CD4-positive, alpha-beta T cell treated with Interleukin-15 for 4 hours (primary cell): Measurements from ENCODE around the gene WDR41.
A peak's percentile ranks its signal among the peaks of the same experiment; 100 is the strongest.
"Not testable (repeated sequence)": the region's sequence is repeated elsewhere in the genome, so short reads cannot be mapped to it uniquely, and the experiment has no call there.

Experiments used
- DNase-seq: peaks from one replicate; pipeline ENCODE4 v3.0.0-alpha.2; 2020; ENCODE audit warnings: low spot score

WDR41 gene, protein sequence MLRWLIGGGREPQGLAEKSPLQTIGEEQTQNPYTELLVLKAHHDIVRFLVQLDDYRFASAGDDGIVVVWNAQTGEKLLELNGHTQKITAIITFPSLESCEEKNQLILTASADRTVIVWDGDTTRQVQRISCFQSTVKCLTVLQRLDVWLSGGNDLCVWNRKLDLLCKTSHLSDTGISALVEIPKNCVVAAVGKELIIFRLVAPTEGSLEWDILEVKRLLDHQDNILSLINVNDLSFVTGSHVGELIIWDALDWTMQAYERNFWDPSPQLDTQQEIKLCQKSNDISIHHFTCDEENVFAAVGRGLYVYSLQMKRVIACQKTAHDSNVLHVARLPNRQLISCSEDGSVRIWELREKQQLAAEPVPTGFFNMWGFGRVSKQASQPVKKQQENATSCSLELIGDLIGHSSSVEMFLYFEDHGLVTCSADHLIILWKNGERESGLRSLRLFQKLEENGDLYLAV

DNA sequence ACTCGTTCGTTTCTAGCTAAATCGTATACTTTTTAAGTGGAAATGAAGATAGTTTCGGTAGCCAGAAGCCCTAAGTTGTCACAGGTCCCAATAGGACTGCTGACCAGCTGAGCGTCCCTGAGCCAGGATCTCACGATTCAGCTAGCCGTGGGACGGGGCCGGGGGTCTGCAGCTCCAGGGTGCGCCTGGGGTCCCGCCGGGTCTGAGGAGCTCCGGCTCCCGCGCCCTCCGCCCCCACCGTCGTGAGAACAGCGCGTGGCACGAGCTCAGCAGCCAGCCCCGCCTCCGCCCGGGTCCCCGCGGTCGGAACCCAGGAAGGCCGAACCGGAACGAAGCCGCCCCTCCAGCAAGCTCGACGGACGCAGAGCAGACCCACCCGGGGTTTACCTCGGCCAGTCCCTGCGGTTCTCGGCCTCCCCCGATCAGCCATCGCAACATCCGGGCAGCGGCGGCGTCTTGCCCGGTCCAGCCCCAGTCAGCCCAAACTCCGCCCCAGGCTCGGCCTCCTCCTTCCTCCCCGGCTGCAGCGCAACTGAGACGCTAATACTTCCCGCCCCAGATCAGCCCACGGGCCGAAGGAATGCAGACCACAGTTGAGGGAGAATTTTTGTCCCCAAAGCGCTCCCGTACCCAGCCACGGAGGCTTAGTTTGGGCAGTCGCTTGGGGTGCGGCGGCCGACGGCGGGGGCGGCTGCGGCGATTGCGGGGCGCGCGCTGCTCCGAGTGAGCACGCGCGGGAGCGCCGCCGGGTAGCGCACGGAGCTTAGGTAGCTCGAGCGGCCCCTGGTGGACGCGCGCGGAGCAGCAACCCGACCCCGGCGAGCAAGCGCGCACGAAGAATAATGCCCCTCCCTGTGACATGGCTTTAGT lies at the start of gene WDR41:
Gene WDR41 (minus strand): TSS at position 534 of the 870 bp plus-strand sequence. CDS start 96 bp downstream, at position 438.
- DNase-seq: peak; percentile 85

DNA sequence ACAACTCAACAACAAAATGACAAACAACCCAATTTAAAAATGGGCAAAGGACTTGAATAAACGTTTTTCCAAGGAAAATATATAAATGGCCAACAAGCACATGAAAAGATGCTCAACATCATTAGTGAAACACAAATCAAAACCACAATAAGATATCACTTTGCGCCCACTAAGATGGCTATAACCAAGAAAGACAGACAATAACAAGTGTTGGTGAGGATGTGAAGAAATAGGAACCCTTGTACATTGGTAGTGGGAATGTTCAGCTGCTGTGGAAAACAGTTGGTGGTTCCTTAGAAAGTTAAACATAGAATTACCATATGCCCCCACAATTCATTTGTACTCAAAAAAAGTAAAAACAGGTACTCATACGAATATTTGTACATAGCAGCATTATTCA lies 39.2 kb upstream of the WDR41 start:
- DNase-seq: no peak

DNA sequence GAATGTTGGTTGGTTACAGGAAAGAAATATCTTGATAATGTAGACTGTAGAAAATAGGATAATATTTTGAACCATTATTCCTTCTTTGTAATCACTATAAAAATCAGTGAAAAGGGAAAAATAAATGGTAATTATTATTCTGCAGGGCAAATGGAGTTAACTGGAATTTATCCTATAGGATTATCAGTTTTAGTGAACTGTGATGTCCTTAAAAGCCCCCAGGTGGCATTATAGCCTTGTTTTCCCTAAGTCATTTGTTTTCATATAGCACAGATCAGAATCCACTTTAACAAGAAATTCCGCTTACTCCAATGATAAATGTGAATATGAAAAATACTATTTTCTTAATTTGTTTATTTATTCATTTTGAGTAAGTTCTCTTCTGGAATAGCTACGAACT lies 26.2 kb upstream of the WDR41 start:
- no peak for DNase-seq

DNA sequence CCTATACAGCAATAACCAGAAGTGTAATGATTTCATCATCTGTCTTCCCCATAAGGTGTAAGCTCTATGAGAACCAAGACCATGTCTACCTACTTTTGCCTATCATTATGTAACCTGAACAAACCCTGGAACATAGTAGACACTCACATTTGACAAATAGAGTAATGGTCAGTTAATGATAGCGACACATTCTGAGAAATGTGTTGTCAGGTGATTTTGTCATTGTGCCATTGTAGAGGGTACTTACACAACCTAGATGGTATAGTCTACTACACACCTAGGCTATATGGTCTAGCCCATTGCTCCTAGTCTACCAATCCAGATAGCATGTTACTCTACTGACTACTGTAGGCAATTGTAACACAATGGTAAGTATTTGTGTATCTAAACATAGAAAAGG lies 22.3 kb upstream of the WDR41 start:
- DNase-seq: no peak

DNA sequence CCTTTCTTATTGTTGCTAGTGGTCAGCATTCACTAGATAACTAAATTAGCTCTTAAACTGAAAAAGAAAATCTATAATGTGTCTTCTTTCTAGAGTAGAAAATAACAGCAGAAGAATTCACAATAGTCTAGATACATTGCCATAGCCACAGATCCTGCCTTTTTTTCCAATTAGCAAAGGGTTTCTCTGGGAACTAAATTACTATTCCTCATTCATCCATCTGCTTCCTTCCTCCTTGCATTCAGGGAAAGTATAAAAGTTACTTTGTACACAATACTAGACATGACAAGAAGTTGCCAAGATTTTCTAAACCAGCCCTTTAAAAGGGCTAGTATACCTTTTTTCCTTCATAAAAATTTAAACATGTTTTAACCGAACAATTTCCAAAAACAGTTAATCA lies 21.2 kb upstream of the WDR41 start:
- no peak for DNase-seq

DNA sequence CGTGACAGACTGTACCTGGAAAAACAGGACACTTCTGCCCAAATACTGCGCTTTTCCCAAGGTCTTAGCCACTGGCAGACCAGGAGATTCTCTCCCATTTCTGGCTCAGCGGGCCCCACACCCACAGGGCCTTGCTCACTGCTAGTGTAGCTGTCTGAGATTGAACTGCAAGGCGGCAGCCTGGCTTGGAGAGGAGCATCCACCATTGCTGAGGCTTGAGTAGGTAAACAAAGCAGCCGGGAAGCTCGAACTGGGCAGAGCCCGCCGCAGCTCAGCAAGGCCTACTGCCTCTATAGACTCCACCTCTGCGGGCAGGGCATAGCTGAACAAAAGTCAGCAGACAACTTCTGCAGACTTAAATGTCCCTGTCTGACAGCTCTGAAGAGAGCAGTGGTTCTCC lies 9.0 kb upstream of the WDR41 start:
- not testable (repeated sequence) for DNase-seq

DNA sequence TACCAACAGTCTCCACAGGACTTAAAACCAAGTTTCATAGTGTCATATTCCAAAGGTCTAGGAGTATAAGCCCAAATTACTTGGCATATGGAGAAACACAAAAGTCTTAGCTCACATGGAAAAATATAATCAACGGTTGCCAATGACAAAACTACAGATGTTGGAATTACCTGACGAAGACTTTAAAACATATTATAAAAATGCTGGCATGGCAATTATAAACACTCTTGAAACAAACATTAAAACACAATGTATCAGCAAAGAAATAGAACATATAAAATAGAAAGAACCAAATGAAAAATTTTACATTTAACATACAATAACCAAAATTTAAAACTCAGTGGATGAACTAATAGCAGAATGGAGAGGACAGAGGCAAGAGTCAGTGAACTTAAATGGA lies 7.9 kb upstream of the WDR41 start:
- no peak for DNase-seq

DNA sequence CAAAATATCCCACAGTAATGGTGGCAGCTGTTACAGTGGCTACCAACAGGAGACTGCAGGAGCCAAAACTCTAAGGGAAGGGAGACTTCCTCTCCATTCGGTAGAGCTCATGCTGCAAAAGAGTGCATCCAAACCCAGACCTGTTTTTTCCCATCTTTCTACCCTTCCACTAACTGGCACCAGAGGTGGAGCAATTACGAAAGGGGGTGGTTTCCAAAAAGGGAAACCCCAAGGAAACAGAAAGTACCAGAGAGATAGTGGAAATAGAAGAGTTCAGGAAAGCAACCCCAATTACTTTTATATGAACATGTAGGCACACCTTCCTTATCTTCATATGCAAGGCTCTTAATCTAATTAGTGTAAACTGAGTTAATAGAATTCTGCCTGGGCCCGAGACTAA lies 7.3 kb upstream of the WDR41 start:
- no peak for DNase-seq

DNA sequence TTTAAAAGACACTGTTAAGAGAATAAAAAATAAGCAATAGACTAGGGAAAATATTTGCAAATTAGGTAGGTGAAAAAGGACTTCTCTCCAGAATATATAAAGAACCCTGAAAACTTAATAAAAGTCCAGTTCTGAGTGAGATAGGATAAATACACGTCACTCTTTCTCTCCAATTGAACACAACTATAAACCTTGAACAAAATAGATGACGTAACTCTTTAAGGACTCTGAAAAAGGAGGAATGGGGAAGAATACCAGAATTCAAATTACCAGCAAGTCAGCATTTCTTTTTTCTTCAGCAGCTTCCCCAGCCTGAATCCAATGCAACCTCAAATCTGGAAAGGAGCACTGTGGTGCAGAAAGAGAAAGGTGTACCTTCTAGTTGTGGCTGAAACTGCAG lies 6.8 kb upstream of the WDR41 start:
- DNase-seq: no peak

DNA sequence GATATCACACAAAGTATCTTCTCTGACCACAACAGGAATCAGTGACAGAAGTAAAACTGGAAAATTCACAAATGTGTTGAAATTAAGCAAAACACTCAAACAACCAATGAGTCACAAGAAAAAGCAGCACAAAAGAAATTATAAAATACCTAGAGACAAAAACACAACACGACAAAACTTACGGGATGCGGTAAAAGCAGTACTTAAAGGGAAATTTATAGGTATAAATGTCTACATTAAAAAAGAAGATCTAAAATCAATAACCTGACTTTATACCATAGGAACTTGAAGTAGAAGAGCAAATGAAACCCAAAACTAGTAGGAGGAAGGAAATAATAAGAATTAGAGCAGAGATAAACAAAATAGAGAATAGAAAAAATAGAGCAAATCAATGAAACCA lies 2.8 kb upstream of the WDR41 start:
- no peak for DNase-seq

DNA sequence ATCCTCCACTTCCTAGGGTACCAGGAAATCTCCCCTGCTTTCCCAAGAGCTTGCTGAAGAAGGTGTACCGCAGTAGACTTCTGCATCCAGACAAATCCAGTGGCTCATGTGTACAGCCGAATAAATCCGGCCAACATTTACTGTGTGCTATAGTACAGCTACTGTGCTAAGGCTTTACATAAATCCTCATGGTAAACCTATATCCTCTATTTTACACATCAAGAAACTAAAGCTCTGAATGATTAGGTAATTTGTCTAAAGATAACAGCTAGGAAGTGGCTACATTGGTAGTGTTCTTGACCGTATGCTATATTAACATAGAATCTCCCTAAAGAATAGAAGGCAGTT lies 511 bp upstream of the WDR41 start:
- DNase-seq: no peak

DNA sequence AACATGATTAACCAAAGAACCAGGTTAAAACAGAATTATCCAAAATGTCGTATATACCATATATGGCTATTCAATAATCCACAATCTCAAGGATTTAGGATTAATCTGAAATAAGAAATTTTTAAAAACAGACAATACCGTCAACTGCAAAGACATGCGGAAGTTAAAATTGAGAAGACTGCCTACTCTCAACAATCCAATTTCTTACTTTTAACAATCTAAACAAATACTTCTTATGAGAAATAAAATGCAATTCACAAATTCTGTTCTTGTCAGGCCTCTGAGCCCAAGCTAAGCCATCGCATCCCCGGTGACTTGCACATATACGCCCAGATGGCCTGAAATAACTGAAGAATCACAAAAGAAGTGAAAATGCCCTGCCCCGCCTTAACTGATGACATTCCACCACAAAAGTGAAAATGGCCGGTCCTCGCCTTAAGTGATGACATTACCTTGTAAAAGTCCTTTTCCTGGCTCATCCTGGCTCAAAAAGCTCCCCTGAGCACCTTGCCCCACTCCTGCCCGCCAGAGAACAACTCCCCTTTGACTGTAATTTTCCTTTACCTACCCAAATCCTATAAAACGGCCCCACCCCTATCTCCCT lies 1.3 kb downstream of the WDR41 start:
- DNase-seq: not testable (repeated sequence)

DNA sequence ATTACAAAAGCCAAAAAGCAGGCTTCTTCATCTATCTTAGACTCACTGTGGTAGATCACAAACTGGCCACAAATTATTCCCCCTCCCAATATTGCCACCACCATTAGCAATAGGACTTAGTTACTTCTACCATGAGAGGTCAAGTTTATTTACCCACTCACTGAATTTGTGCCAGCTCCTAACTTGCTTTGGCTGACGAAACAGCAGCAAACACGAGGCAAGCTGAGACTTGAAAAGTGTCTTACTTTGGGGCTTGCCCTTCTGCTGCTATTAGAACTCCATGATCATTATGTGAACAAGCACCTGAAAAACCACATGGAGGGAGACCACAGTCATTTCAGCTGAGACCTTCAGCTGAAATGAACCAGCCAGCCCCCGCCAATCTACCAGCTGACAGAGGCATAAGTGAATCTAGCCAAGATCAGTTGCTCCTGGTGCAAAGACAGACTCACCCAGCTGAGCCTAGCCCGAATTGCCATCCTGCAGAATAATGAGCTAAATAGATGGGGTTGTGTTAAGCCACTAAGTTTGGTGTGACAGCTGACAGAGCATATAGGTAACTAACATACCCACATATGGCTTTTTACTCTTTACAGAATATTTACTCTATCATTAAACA lies 5.7 kb downstream of the WDR41 start:
- no peak for DNase-seq

DNA sequence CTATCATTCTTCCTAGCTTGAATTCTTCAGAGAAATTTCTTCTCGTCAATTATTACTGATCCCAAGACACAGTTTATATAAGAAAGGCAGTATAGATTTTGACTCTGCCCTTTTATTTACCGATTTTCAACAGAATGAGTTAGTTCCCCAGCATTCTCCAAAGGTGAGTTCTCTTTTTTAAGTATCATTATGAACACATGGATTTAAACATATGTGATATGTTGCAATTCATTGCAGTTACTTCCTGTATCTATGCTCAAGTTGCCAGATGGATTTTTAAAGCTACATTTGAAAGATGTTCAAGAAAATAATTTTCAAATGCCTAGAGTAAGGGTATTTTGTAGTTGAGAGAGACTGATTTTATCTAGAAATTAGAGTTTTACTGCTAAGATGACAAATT lies 8.4 kb downstream of the WDR41 start:
- no peak for DNase-seq

DNA sequence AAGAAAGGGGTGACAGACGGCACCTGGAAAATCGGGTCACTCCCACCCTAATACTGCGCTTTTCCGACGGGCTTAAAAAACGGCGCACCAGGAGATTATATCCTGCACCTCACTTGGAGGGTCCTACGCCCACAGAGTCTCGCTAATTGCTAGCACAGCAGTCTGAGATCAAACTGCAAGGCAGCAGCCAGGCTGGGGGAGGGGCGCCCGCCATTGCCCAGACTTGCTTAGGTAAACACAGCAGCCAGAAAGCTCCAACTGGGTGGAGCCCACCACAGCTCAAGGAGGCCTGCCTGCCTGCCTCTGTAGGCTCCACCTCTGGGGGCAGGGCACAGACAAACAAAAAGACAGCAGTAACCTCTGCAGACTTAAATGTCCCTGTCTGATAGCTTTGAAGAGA lies 17.1 kb downstream of the WDR41 start:
- not testable (repeated sequence) for DNase-seq

DNA sequence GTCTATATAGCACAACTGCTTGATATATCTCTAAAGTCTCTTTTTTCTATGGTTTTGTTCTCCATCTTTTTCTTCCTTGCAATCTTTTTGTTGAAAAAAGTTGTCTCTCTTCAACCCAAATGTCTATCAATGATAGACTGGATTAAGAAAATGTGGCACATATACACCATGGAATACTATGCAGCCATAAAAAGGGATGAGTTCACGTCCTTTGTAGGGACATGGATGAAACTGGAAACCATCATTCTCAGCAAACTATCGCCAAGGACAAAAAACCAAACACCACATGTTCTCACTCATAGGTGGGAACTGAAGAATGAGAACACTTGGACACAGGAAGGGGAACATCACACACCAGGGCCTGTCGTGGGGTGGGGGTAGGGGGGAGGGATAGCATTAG lies 23.2 kb downstream of the WDR41 start:
- not testable (repeated sequence) for DNase-seq

DNA sequence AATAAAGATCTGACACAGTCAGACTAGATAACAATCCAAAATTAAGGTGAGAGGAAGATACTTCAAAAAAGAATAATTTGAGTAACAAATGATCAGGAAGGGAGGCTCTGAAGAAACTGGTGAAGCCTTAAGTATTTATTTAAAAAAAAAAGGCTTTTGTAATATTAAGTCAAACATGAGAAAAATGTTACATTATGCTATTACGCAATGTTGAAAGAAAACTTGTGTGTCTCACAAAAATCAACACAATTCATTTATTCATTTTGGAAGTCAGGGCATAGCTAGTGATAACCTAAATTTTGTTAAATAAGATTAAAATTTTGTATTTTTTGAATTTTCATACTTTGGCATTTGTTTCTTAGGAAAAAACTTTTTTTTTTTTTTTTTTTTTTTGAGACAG lies 28.2 kb downstream of the WDR41 start:
- DNase-seq: no peak

DNA sequence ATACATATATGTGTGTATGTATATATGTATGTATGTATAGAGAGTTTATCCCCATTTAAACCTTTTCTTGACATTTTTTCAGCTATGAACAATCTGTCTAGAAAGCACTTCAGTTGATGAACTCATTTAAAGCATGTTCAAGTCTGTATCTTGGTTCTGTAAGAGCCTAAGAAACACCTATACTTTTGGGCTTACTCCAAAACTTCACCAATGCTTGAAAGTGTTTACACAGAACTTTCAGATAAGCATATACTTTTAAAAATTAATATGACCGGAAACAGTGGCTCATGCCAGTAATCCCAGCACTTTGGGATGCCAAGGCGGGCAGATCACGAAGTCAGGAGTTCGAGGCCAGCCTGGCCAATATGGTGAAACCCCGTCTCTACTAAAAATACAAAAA lies 30.8 kb downstream of the WDR41 start:
- no peak for DNase-seq

DNA sequence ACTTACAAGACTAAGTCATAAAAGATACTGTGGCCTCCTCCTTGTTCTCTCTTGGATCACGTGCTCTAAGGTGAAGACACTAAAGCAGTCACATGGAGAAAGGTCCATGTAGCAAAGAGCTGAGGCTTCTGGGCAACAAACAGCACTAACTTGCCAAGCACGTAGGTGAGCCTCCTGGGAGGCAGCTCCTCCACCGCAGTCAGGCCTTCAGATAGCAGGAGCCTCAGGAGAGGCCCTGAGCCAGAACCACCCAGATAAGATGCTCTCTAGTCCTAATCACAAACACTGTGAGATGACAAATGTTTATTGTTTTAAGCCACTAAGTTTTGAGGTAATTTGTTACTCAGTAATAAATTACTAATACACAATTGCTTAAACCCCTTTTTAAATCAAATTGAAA lies 38.0 kb downstream of the WDR41 start:
- DNase-seq: no peak

DNA sequence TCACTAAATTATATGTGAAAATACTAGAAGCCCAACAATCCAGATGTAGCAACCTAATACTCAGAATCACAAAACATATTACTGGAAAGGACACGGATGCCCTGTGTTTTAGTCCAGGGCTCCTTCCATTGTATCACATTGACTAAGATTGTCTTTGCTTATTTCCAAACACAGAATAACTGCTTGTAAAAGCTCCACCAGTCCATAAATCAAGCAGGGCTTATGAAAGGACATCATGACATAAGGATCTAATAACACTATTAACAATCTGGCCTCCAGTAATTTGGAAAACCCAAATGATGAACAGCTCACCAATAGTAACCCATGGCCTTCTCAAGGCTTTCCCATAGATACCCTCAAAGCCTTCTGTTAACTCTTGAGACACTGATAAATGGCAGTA lies 39.8 kb downstream of the WDR41 start:
- DNase-seq: no peak

DNA sequence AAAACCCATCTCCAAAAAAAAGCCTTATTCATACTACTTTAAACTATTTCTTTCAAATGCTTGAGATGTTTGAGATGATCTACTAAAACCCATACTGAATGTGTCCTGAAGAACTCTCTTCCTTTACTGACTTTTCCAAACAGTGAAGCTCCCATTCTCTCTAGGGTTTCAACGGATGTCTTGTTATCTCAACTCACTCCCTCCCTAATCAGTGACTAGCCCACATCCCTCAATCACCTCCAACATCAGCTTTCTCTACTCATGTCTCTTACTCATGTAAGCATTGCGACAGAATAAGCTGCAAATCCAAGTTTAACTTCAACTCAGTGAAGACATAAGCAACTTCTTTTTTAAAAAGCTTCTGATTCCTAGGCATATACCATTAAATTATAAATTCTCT lies 42.1 kb downstream of the WDR41 start:
- no peak for DNase-seq

DNA sequence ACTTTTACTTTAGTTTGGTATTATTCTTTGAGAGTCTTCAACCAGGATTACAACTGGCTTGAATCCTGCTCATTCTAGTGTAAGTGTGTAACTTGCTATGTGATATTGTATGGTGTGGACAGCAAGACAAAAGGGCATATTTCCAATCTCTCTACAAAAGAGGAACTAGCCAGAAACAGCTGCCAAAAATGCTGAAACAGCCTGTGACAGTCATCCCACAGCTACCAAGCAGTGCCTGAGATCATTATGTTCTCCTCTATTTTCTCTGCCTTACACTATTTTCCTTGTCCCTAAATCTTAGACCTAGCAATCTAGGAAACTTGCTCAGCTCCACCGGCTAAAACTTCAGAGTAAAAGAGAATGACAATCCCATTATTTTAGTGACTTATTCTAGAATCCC lies 42.8 kb downstream of the WDR41 start:
- DNase-seq: no peak

DNA sequence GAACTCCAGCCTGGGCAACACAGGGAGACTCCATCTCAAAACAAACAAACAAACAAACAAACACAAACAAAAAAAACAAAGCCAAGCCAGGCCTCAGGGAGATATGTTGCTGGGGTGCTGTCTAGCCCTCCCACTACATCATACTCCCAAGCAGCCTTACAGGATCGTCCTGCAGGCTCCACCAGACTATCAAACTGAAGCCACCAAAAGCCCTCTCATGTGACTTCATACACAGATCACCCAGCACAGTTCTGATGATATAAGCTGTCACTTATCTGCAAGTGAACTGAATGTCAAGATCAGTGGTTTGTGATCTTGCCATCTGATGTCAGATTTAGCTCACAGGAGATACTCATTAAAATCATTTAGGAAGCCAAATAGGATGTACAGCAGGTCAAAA lies 43.3 kb downstream of the WDR41 start:
- DNase-seq: no peak
